ENCODE data around the gene TMEM139.
A peak's percentile ranks its signal among the peaks of the same experiment; 100 is the strongest.
"Not testable (repeated sequence)": the region's sequence is repeated elsewhere in the genome, so short reads cannot be mapped to it uniquely, and the experiment has no call there.

TMEM139 gene

DNA sequence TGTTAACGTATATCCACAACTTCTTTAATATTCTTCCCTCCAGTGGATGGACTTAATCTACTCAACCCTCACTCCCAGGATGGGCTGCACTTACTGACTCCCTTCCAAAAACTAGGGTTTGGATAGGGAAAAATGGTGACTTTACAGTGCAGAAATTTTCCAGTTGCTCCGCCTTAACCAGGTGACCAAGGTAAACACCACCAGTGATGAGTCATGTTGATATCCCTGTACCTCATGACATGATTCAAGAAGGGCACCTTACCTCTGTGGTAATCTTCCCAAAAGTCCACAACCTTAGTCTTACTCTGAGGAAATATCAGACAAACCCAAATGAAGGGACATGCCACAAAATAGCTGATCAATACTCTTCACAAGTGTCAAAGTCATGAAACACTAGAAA lies 25.0 kb upstream of the TMEM139 start:
- DNase-seq (ENCODE audit: low spot score) = no peak

DNA sequence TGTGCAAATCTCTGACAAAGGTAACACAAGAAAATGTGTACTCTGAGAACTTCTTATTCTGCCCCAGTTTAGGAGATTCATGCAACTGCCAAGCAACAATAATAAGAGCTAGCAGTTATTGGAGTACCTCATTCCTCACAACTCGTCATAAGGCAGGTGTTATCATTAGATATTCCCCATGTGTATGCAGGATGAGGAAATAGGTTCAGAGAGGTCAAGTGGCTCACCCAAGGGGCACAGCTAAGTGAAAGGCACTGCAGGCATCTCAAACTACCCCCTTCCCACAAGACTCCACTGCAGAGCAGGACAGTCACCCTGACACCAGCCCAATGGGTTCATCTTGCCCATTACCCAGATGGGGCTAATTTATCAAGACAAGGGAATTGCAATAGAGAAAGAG lies 22.9 kb upstream of the TMEM139 start:
- no peak for DNase-seq (ENCODE audit: low spot score)

DNA sequence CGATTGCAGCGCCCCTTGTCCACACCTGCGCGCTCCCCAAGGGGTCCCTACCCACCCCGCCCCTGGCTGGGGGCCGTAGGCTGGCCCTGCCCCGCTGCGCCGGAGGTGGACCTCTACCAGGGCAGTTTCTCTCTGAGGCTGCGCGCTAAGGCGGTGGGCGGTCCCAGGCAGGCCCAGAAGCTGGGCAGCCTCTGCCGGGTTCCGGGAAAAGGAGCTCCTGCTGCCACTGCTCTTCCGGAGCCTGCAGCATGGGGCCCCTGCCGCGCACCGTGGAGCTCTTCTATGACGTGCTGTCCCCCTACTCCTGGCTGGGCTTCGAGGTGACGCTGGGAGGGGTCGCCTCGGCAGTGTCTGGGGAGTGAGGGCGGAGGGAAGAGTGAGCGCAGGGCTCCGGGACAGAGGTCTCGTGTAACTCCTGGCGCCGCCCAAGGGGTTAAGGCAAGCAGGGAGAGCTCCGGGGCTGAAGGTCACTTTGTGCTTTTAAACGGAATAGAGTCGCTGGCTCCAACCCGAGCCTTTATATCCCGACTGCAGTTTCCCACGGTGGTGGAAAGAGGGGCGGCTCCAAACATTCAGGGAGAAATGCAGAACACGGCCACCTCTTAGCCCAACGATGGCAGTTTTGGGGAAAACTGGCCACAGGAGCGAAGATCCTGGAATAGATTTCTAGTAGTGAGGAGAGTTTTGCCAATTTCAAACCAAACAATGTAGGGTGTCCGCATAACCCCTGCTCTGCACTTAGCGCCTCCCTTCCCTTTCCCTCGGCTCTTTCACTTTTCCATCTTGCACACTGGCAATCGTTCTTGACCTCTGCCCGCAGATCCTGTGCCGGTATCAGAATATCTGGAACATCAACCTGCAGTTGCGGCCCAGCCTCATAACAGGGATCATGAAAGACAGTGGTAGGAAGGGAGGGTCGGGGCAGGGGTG lies 21.2 kb upstream of the TMEM139 start, which contains the start of gene GSTK1:
Gene GSTK1, plus strand, starts transcription at position 176 of the 930 bp plus-strand sequence. Its CDS starts 73 bp downstream, at position 249.
- peak; percentile 59 for DNase-seq (ENCODE audit: low spot score)

DNA sequence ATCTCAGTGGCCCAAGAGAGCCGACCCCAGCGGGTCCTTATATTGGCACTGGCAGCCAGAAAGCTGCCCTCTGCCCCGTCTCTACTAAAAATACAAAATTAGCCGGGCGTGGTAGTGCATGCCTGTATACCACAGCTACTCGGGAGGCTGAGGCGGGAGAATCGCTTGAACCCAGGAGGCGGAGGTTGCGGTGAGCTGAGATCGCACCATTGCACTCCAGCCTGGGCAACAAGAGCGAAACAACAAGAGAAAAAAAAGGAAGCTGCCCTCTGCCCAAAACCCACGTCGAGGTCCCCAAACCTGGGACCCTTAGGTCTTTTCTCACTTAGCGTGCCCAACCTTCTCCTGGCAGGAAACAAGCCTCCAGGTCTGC lies 20.6 kb upstream of the TMEM139 start:
- not testable (repeated sequence) for DNase-seq (ENCODE audit: low spot score)

DNA sequence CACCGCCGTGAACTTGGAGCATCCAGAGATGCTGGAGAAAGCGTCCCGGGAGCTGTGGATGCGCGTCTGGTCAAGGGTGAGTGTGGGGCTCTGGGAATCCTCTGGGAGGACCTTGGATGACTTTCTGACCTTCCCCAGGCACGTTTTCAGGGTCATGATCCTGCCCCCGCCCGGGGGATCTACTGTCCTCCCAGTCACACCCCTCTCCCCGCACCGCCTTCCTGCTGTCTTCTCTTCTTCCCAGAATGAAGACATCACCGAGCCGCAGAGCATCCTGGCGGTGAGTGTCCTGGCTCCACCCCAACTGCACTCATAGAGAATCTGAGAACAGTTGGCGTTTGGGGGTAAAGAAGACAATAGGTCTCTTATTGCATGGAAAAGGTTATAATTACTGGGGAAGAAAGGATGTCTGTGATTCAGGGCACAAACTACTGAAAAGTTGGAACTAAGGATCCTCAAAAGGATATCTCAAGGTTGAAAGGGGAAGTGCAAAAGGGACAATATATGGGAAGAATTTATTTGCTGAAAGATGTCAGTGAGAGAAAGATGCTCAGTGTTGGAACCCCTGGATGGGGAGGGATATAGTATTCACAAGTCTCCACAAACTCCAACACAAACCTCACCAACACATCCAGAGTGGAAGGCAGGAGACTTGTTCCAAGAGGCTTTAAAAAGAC lies 19.6 kb upstream of the TMEM139 start:
- no peak for DNase-seq (ENCODE audit: low spot score)

DNA sequence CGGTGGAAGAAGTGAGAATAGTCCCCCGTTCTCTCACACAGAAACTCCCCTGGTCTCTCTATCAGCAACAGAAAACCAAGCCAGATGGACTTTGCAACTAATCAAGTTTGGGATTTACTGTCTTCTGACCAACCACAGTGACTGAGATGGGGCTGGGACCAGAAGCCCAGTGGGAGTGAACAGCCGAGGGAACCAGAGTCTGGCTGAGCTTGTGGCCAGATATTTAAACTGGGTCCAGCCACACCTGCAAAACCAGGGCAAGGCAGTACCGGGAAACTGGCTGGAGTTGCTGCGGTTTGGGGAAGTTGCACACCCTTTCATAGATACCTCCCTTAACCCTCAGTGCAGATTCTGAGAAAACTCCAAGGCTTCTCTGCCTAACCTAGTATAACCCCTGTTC lies 15.5 kb upstream of the TMEM139 start:
- DNase-seq (ENCODE audit: low spot score) = no peak

DNA sequence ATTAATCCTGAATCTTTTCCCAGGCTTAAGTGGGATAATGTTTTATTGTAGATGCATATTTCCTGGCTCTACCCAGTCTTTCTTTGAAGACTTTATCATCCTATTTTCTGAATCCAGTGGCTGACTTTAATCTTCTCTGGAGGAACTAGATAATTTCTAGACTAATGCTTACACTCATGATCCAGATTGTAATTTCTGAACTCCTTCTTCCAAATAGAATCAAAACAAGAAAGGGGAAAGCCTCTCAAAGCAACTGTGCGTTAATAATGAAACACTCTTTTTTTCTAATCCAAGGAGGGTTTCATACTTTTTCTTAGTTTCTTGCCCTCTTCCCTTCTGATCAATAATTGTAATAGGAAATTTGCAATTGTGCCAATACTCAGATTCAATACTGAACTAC lies 13.5 kb upstream of the TMEM139 start:
- DNase-seq (ENCODE audit: low spot score) = no peak

DNA sequence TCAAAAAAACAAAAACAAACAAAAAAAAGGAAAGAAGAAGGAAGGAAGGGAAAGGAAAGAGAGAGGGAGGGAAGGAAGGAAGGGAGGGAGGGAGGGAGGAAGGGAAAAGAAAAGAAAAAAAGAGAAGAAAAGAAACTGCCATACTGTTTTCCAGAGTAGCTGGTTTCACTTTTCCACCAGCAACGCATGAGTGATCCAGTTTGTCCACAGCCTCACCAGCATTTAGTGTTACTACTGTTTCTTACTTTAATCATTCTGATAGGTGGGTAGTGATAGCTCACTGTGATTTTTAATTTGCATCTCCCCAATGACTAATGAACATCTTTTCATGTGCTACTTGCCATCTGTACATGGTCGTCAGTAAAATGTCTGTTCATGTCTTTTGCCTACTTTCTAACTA lies 11.9 kb upstream of the TMEM139 start:
- no peak for DNase-seq (ENCODE audit: low spot score)

DNA sequence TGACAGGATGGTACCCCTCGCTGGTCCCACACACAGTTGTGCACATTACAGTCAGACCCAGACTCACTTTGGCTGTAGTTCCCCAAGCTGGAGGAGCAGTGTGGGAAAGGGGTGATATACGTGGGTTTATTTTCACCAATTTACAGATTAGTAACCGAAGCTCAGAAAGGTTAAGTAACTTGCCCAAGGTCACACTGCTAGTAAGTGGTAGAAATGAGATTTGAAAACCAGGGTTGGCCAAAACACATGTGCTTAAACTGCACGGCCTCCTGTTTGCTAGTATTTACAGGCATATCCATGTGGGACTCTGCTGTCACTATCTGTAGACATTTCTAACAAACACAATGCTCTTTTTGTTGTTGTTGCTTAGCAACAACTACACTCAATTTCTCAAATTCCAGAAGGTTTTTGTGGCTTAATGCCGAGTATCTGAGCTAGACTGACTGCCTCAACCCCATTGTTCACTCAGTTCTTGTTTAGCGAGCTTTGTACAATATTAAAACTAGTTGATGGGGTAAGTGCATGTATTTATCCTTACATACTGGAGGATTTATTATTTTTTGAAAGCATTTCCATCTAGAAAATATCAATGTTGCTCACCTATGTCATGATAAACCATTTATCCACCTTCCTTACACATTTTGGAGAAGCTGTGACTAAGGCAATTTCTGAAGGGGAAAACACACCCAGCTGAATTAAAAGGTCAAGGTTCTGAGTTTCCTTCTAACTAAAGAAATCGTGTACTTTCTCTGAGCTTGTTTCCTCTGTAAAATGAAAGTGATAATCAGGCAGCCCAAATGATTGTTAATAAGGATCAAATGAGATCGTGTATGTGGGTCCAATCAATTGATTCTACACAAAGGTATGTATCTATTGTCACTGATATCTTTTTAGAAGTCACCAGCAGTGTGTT lies 5.3 kb upstream of the TMEM139 start:
- DNase-seq (ENCODE audit: low spot score) = peak; percentile 19

DNA sequence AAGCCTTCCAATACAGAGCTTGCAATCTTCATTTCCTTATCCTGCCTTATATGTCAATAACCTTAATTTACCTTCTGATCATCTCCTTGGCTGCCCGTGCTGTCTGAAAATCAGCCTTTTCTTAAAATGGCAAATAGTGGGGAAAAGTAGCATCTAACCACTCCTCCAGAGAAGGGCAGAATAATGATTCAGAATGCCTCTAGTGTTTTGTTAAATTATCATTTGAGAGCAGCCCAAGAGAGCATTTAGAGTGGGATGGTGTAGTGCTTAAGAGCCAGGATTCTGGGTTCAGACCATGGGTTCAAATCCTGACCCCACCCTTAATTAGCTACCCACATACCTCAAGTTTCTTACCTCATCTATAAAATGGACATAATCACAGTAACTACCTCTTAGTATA lies 4.6 kb upstream of the TMEM139 start:
- no peak for DNase-seq (ENCODE audit: low spot score)

DNA sequence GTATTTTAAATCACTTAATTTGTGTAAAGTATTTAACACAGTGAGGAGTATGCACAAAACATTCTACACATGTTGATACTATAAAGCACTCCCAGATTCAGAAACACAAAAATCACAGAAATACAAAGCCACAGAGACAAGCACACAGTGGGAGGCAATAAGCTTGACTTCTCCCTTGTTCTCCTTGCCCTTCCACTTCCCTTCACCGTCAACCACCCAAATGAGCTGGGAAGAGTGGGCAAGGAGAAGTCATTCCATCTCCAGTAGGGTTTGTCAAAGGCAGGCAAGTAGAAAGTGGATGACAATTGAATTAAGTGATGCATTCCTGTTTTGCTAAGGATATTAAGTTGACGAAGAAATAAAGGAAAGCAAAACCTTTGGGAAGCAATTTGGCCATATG lies 4.2 kb upstream of the TMEM139 start:
- DNase-seq (ENCODE audit: low spot score) = no peak

DNA sequence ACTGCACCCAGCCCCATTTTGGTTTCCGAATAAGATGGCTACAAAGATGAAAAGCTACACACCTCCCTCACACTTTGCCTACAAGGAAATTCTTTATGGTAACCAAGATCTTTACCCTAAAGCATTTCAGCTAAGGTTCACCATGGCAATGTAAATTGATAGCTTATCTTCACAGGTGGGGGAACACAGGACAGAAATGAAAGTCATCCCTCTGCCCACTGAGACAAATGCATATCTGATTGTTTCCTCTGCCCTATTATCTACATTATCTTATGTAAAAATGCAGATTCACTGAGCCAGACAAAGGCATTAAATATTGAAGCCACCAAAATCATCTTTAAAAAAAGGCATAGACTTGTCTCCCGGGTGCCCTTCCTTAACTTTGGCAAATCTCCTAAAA lies 3.2 kb upstream of the TMEM139 start:
- DNase-seq (ENCODE audit: low spot score) = no peak

DNA sequence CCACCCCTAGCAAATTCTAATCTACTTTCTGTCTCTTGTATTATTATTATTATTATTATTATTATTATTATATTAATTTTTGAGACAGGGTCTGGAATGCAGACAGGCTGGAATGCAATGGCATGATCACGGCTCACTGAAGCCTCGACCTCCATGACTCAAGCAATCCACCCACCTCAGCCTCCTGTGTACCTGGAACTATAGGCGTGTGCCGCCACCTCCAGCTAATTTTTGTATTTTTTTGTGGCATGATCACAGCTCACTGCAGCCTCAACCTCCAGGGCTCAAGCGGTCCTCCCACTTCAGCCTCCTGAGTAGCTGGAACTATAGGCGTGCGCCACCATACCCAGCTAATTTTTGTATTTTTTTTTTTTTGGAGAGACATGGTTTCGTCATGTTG lies 2.6 kb upstream of the TMEM139 start:
- no peak for DNase-seq (ENCODE audit: low spot score)

DNA sequence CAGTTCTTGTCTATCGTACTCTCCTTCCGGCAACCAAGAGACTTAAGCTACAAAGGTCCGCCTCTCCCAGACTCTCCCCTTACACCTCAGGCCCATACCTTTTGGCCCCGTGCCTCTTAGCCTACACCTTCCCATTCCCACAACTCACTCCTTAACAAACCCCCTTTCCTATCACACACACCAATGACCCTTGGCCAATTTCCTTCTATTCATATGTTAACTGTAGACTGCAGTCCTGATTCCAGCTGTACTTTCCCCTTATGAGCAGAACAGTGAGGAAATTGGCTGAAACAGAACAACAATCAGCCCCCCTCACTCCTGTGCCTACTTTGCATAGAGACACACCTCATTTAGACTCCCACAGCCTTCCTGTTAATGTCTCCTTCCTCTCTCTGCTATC lies 1.4 kb upstream of the TMEM139 start:
- no peak for DNase-seq (ENCODE audit: low spot score)

DNA sequence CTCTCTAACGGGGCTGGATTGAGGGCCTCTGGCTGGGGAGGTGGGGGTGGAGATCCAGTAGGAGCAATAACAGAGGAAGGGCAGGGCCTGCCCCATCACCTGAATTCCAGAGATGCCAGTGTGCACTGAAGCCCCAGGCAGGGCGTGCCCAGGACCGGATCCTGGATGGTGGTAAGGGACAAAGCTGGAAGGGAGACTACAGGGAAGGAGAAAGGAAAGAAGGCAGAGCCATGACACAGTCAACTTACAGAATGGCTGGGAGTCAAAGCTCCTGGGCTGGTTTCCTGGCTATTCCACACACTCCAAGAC lies 666 bp downstream of the TMEM139 start:
- no peak for DNase-seq (ENCODE audit: low spot score)

DNA sequence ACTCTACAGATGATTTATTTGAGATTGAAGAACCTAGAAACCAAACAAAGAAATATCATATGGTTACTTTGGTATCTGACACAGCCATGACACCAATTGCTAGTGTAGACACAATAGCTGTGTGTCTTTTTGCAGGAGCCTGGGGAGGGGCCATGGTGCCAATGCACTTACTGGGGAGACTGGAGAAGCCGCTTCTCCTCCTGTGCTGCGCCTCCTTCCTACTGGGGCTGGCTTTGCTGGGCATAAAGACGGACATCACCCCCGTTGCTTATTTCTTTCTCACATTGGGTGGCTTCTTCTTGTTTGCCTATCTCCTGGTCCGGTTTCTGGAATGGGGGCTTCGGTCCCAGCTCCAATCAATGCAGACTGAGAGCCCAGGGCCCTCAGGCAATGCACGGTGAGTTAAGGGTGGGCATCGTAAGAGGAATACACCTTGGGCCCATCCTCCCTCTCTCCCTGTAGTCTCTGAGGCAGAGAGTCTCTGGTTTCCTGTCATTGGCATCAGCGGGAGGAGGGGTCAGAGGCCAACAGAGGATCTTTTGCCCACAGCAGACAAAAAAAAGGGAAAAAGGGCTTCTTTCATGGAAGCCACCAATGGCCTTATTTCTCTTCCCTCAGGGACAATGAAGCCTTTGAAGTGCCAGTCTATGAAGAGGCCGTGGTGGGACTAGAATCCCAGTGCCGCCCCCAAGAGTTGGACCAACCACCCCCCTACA lies 1.2 kb downstream of the TMEM139 start:
- DNase-seq (ENCODE audit: low spot score) = no peak

DNA sequence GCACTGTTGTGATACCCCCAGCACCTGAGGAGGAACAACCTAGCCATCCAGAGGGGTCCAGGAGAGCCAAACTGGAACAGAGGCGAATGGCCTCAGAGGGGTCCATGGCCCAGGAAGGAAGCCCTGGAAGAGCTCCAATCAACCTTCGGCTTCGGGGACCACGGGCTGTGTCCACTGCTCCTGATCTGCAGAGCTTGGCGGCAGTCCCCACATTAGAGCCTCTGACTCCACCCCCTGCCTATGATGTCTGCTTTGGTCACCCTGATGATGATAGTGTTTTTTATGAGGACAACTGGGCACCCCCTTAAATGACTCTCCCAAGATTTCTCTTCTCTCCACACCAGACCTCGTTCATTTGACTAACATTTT lies 1.7 kb downstream of the TMEM139 start:
- no peak for DNase-seq (ENCODE audit: low spot score)

DNA sequence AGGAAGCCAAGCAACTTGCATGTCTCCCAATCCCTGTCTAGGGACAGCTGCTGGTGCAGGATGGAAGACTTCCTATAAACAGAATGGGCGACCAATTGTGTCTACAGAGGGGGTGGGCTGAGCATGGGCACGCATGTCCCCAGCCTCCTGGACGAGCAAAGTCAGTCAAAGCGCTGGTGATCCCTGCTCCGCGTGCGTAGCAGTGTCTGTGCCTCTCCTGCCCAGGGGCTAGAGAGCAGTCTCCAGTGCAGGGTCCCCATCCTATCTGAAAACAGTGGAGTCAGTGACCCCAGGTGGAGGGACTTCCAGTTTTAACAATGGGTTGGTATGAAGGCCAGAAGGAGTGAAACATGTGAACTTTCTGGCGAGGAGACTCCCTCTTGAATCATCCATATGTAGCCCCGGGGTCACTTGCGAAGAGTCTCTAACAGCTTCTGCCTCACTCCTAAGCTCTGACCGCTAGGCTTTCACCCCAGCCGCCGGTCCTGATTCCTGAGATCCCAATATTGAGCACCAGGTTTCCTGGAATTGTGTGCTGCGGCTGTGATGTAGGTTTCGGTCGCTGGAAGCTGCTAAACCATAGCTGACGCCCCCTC lies 2.7 kb downstream of the TMEM139 start:
- no peak for DNase-seq (ENCODE audit: low spot score)

DNA sequence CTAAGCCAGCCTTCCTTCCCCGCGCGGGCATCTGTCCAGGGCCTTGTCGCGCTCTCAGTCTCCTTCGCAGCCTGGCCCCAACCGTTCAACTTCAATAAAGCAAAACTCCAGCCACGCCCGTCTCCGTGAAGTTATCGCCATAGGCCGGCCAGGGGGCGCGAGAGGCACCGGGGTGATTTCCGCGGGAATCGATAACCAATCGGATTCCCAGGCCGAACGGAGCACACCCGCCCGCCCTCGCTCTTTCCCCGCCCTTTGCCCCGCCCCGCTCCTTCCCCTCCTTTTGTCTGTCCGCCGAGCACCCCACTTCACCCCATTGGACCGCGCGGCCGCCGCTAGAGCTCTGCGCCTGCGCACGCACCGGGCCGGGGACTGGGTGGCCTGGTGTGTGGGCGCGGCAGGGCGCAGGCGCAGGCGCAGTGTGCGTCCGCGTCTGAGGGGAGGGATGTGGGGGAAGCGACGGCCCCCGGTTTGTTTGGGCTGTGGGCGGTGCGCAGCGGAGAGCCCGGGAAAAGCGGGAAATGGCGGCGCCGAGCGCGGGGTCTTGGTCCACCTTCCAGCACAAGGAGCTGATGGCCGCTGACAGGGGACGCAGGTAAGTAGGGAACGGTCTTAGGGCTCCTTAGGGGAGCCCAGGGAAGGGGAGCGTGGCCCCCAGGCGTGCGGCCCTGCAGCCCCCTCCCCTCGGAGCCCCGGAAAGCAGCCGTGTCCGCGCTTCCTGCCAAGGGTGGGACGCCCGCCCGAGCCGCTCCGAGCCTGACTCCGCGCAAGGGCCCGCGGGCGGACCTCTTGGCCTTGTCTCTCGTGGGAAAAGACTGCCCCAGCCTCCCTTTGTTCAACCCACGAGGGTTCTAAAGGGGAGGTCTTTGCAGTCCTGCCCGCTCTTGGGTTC lies 3.4 kb downstream of the TMEM139 start, which contains the start of gene CASP2:
Gene CASP2, plus strand, starts transcription at position 417 of the 892 bp plus-strand sequence. Its CDS starts 105 bp downstream, at position 522.
- peak; percentile 94 for DNase-seq (ENCODE audit: low spot score)

DNA sequence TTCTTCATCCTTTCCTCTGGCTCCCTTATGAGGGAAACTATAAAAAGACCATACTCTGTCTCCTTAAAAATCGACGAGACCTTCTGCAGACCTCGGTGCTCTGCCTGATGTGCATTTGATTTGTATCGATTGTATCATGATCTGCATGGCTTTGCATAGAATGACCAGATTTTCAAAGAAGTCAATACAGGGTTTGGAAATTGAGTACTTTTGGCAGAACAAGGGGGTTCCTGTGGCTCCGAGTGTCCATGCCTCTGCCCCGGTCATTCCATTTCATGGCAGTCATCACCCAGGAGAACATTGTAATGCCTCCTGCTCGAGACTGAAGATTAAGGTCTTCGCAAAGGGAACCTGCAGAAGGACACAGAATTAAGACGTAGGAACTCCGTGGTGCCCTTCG lies 4.1 kb downstream of the TMEM139 start:
- peak; percentile 24 for DNase-seq (ENCODE audit: low spot score)

All from kidney capillary endothelial cell (primary cell).